Neural progenitor cell (in vitro differentiated cells): Measurements from ENCODE around the gene CRHR1. TPM values are rescaled to one million over a fixed set of nuclear protein-coding genes. Genes with fewer than 3 reads are reported as not detected.

Experiments
- DNase-seq: peaks from one replicate; pipeline ENCODE4 v3.0.0-alpha.2; 2016; ENCODE audit warnings: low spot score
- H2AFZ ChIP-seq: fragments of 200-600 bp; sonication (generic); replicated peaks from 2 replicates; pipeline ENCODE4 v1.6.1; 2016; ENCODE audit warnings: antibody characterized with exemption
- H3F3A ChIP-seq: fragments of 200-600 bp; sonication (generic); 2 replicates; pipeline ENCODE4 v1.6.1; 2016; ENCODE audit warnings: antibody characterized with exemption, low read depth
- H3K27ac ChIP-seq: fragments of 200-600 bp; sonication (generic); 2 replicates; pipeline ENCODE4 v1.5.1; 2016; ENCODE audit warnings: mild to moderate bottlenecking
- H3K27me3 ChIP-seq: fragments of 200-600 bp; sonication (generic); 2 replicates; pipeline ENCODE4 v1.6.1; 2016; ENCODE audit warnings: mild to moderate bottlenecking, moderate library complexity
- H3K36me3 ChIP-seq: fragments of 200-600 bp; sonication (generic); 2 replicates; pipeline ENCODE4 v1.5.1; 2016
- H3K4me1 ChIP-seq: fragments of 200-600 bp; sonication (generic); 2 replicates; pipeline ENCODE4 v1.6.1; 2016; ENCODE audit warnings: mixed run types
- H3K4me2 ChIP-seq: fragments of 200-600 bp; sonication (generic); 2 replicates; pipeline ENCODE4 v1.6.1; 2016
- H3K4me3 ChIP-seq: fragments of 200-600 bp; sonication (generic); 2 replicates; pipeline ENCODE4 v1.5.1; 2016
- H3K79me2 ChIP-seq: fragments of 200-600 bp; sonication (generic); 2 replicates; pipeline ENCODE4 v1.6.1; 2016; ENCODE audit warnings: low read depth
- H3K9ac ChIP-seq: fragments of 200-600 bp; sonication (generic); 2 replicates; pipeline ENCODE4 v1.6.1; 2016
- H3K9me3 ChIP-seq: fragments of 200-600 bp; sonication (generic); 2 replicates; pipeline ENCODE4 v1.5.1; 2016; ENCODE audit warnings: low read depth
- H4K20me1 ChIP-seq: fragments of 200-600 bp; sonication (generic); 2 replicates; pipeline ENCODE4 v1.6.1; 2016; ENCODE audit warnings: low read depth
- H3K27ac Mint-ChIP-seq: 3 replicates; pipeline ENCODE4 v1.8.0; 2021; ENCODE audit warnings: mixed read lengths
- H3K27me3 Mint-ChIP-seq: 2 replicates; pipeline ENCODE4 v1.8.0; 2022; ENCODE audit warnings: low read depth, mild to moderate bottlenecking, inconsistent platforms, moderate library complexity, mixed read lengths; ENCODE audit not compliant: insufficient read depth
- H3K36me3 Mint-ChIP-seq: 3 replicates; pipeline ENCODE4 v1.8.0; 2021; ENCODE audit warnings: mixed read lengths
- H3K4me1 Mint-ChIP-seq: 3 replicates; pipeline ENCODE4 v1.8.0; 2021; ENCODE audit warnings: mixed read lengths
- H3K4me3 Mint-ChIP-seq: 3 replicates; pipeline ENCODE4 v1.8.0; 2021; ENCODE audit warnings: mild to moderate bottlenecking, moderate library complexity, mixed read lengths
- H3K9me3 Mint-ChIP-seq: 3 replicates; pipeline ENCODE4 v1.8.0; 2020; ENCODE audit warnings: mixed read lengths
- CTCF ChIP-seq: fragments of 200-600 bp; sonication (generic); IDR thresholded peaks from 2 replicates; pipeline ENCODE4 v1.5.1; 2017; ENCODE audit warnings: antibody characterized with exemption, mild to moderate bottlenecking
- EZH2 ChIP-seq: fragments of 200-600 bp; sonication (generic); IDR thresholded peaks from 2 replicates; pipeline ENCODE4 v1.6.1; 2017; ENCODE audit warnings: antibody characterized with exemption, mild to moderate bottlenecking, moderate library complexity
- EZH2phosphoT487 ChIP-seq: fragments of 200-600 bp; sonication (generic); IDR thresholded peaks from 2 replicates; pipeline ENCODE4 v1.6.1; 2017; ENCODE audit warnings: antibody characterized with exemption
- total RNA-seq: library from RNA; depleted of rRNA; stranded (reverse); fragments of >200 nt; gene quantifications from 2 replicates; pipeline ENCODE4 v1.2.3, GENCODE V29; 2015; ENCODE audit warnings: low replicate concordance

Gene CRHR1
- total RNA-seq, 1 donor from 2014 or later: 3.4 TPM

- Mint-ChIP-seq H3K4me3 (no peak overlapping the region), H3K27ac (no peak overlapping the region), H3K27me3 (peaks cover 8% of the 10 kb centered on the region), H3K4me1 (peaks cover 10% of the 10 kb centered on the region), H3K36me3 (no peaks in the 10 kb centered on the region), H3K9me3 (no peaks in the 10 kb centered on the region)
- H3K9me3 ChIP-seq: no peaks in the 10 kb centered on the region
- no peak overlapping the region for H3K4me2 ChIP-seq
- no peak overlapping the region for H3K9ac ChIP-seq
- no peak for DNase-seq
- H3K4me3 ChIP-seq: no peak overlapping the region
- H3K79me2 ChIP-seq: no peaks in the 10 kb centered on the region
- H3F3A ChIP-seq: peaks cover 9% of the 10 kb centered on the region
- H4K20me1 ChIP-seq: no peaks in the 10 kb centered on the region
- no peak overlapping the region for H2AFZ ChIP-seq
- H3K4me1 ChIP-seq: peaks cover 22% of the 10 kb centered on the region
- H3K27me3 ChIP-seq: peaks cover 87% of the 10 kb centered on the region
- H3K36me3 ChIP-seq: no peaks in the 10 kb centered on the region
- TF ChIP-seq EZH2phosphoT487: no peak
- no peak for TF ChIP-seq EZH2
- no peak for TF ChIP-seq CTCF
- no peak overlapping the region for H3K27ac ChIP-seq
These were observed 36.2 kb upstream of the CRHR1 start for GRCh38 chr17:45747911-45748310.

GRCh38 chr17:45748731-45749310 is 35.3 kb upstream of the CRHR1 start:
- no peak overlapping the region for H3K27ac Mint-ChIP-seq
- no peaks in the 10 kb centered on the region for H3K9me3 ChIP-seq

GRCh38 chr17:45749831-45750335 is 34.2 kb upstream of the CRHR1 start:
- Mint-ChIP-seq H3K4me1 (peaks cover 10% of the 10 kb centered on the region), H3K9me3 (no peaks in the 10 kb centered on the region), H3K27ac (no peak overlapping the region), H3K4me3 (no peak overlapping the region), H3K27me3 (peaks cover 8% of the 10 kb centered on the region), H3K36me3 (no peaks in the 10 kb centered on the region)
- no peaks in the 10 kb centered on the region for H4K20me1 ChIP-seq
- no peak overlapping the region for H3K27ac ChIP-seq
- peaks cover 81% of the 10 kb centered on the region for H3K27me3 ChIP-seq
- peaks cover 22% of the 10 kb centered on the region for H3K4me1 ChIP-seq
- DNase-seq: no peak
- H3K9me3 ChIP-seq: no peaks in the 10 kb centered on the region
- H3K4me2 ChIP-seq: no peak overlapping the region
- no peak overlapping the region for H3K9ac ChIP-seq
- no peaks in the 10 kb centered on the region for H3K36me3 ChIP-seq
- H3K4me3 ChIP-seq: no peak overlapping the region
- TF ChIP-seq CTCF (no peak), EZH2phosphoT487 (no peak), EZH2 (no peak)
- H3K79me2 ChIP-seq: no peaks in the 10 kb centered on the region
- no peak overlapping the region for H2AFZ ChIP-seq
- peaks cover 9% of the 10 kb centered on the region for H3F3A ChIP-seq

More at GRCh38 chr17:45748731-45749310, 35.3 kb upstream of the CRHR1 start:
- H2AFZ ChIP-seq: no peak overlapping the region
- no peak for DNase-seq
- no peaks in the 10 kb centered on the region for H3K36me3 ChIP-seq
- no peak overlapping the region for H3K4me3 Mint-ChIP-seq
- no peak overlapping the region for H3K4me2 ChIP-seq
- no peaks in the 10 kb centered on the region for H3K9me3 Mint-ChIP-seq
- no peak overlapping the region for H3K9ac ChIP-seq
- no peaks in the 10 kb centered on the region for H3K36me3 Mint-ChIP-seq
- H3K4me1 ChIP-seq: peaks cover 22% of the 10 kb centered on the region
- H3K4me3 ChIP-seq: no peak overlapping the region
- peaks cover 9% of the 10 kb centered on the region for H3F3A ChIP-seq
- H3K4me1 Mint-ChIP-seq: peaks cover 10% of the 10 kb centered on the region
- peaks cover 8% of the 10 kb centered on the region for H3K27me3 Mint-ChIP-seq
- TF ChIP-seq EZH2phosphoT487: no peak
- TF ChIP-seq EZH2: no peak
- TF ChIP-seq CTCF: no peak
- H3K79me2 ChIP-seq: no peaks in the 10 kb centered on the region
- H3K27me3 ChIP-seq: peaks cover 81% of the 10 kb centered on the region
- H3K27ac ChIP-seq: no peak overlapping the region
- no peaks in the 10 kb centered on the region for H4K20me1 ChIP-seq
